ENCODE results near the gene ZNF277.

GRCh38 chr7:112215787-112216186 is 9.3 kb downstream of the ZNF277 start:
- TF ChIP-seq CTCF (IDR thresholded peaks at IDR 0.05), result no peak
- no peak for TF ChIP-seq POLR2A (IDR thresholded peaks at IDR 0.05)

Measured in vagina (tissue), 2 donors.